Activated naive CD4-positive, alpha-beta T cell treated with anti-CD3 and anti-CD28 coated beads, Interleukin-2, amount 50 U/mL, for 24 hours (primary cell): ENCODE data around the gene KRTAP19-6.

Experiments used
- H3K27ac Mint-ChIP-seq: one replicate; pipeline ENCODE4 v1.8.0; 2021; ENCODE audit warnings: mild to moderate bottlenecking, mixed read lengths
- H3K27me3 Mint-ChIP-seq: one replicate; pipeline ENCODE4 v1.8.0; 2021; ENCODE audit warnings: mixed read lengths
- H3K36me3 Mint-ChIP-seq: one replicate; pipeline ENCODE4 v1.8.0; 2021; ENCODE audit warnings: mixed read lengths
- H3K4me1 Mint-ChIP-seq: one replicate; pipeline ENCODE4 v1.8.0; 2021; ENCODE audit warnings: mixed read lengths
- H3K4me3 Mint-ChIP-seq: one replicate; pipeline ENCODE4 v1.8.0; 2021; ENCODE audit warnings: mild to moderate bottlenecking, mixed read lengths
- H3K9me3 Mint-ChIP-seq: one replicate; pipeline ENCODE4 v1.8.0; 2021; ENCODE audit warnings: mixed read lengths

KRTAP19-6 gene

DNA sequence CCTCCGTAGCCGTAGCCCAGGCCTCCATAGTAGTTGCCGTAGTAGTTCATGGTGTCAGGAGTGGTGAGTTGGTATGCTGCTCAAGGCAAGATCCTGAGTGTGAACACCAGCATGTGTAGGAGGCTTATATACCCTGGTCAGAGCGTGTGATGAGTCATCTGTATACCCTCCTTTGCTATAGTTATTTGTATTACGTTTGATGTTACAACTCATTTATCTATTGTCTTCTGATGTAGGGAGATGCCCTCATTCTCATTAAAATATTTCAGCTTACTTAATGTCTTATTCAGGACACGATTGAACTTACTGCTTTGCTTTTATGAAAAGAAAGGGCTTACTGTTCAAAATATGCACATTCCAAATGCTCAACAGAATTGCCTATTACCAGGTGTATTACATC, 39.6 kb downstream of the KRTAP19-6 start, which contains the start of gene KRTAP19-5:
TSS of gene KRTAP19-5 (minus strand) at position 101 of the 400 bp plus-strand sequence. CDS start at position 50, 51 bp downstream.
- no peaks in the 10 kb centered on the region for H3K36me3 Mint-ChIP-seq
- H3K27me3 Mint-ChIP-seq, result peaks cover 3% of the 10 kb centered on the region
- no peaks in the 10 kb centered on the region for H3K4me1 Mint-ChIP-seq
- peak within 1 kb of the TSS; percentile 19 for H3K27ac Mint-ChIP-seq
- no peaks in the 10 kb centered on the region for H3K9me3 Mint-ChIP-seq
- H3K4me3 Mint-ChIP-seq, result no peak within 1 kb of the TSS

DNA sequence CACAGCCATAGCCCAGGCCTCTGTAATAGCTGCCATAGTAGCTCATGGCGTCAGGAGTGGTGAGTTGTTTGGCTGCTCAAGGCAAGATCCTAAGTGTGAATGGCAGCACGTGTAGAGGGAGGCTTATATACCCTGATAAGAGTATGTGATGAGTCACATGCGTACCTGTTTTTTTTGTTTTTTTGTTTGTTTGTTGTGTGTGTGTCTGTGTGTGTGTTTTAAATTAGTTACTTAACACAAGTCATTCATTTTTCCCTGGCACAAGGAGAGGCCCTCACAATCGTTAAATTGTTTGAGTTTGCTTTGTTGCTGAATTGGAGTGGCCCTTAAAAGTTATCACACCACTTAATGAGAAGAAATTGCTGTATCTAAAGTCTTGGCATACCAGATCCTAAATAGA, 44.6 kb downstream of the KRTAP19-6 start, which contains the start of gene KRTAP19-4:
TSS of gene KRTAP19-4 (minus strand) at position 101 of the 400 bp plus-strand sequence. CDS start at position 46, 55 bp downstream.
- Mint-ChIP-seq H3K27me3 (peaks cover 3% of the 10 kb centered on the region), H3K36me3 (no peaks in the 10 kb centered on the region), H3K4me1 (no peaks in the 10 kb centered on the region), H3K27ac (no peak within 1 kb of the TSS), H3K9me3 (no peaks in the 10 kb centered on the region), H3K4me3 (no peak within 1 kb of the TSS)

DNA sequence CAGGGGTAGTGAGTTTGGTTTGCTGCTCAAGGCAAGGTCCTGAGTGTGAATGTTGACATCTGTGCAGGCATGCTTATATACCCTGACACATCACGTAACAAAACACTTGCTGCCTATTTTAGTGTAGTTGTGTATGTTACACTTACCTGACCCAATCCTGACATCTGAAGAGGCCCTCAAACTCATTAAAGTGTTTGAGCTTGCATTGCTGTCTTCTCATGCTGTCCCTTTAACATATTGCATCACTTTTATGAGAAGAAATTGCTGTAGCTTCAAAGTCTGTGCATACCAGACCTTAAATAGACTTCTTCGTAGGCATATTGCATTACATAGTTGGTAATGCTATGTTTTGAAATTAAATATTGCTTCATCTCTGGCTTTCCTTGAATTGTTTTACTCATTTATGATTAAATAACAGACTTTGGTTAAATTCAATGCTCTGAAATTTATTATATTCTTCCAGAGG, 49.7 kb downstream of the KRTAP19-6 start, which contains the start of gene KRTAP19-3:
TSS of gene KRTAP19-3 (minus strand) at position 51 of the 466 bp plus-strand sequence. CDS start 56 bp downstream, outside the sequence.
- no peaks in the 10 kb centered on the region for H3K27me3 Mint-ChIP-seq
- H3K4me1 Mint-ChIP-seq, result no peaks in the 10 kb centered on the region
- H3K4me3 Mint-ChIP-seq, result no peak within 1 kb of the TSS
- H3K36me3 Mint-ChIP-seq, result no peaks in the 10 kb centered on the region
- peaks cover 6% of the 10 kb centered on the region for H3K9me3 Mint-ChIP-seq
- no peak within 1 kb of the TSS for H3K27ac Mint-ChIP-seq
